DMS 273 treated with DMSO at 0.1 percent for 48 hours (cell line): ENCODE data around the gene HNRNPH2.

Experiments
- DNase-seq: peaks from one replicate; lab custom pipeline; 2025; lab: John Stamatoyannopoulos, UW

The HNRNPH2 gene

GRCh38 chrX:101462892-101463291 is 54.9 kb downstream of the HNRNPH2 start:
- DNase-seq: no peak
